B cell (primary cell): ENCODE results near the gene ASTN2. TPM values are rescaled to one million over a fixed set of nuclear protein-coding genes. Genes with fewer than 3 reads are reported as not detected.

Source experiments
- ATAC-seq: fragments of 200-7000 bp; cut with Tn5 transposase; one replicate; pipeline ENCODE4 v1.10.0; 2021; ENCODE audit warnings: low read depth, mild to moderate bottlenecking, moderate number of reproducible peaks, moderate library complexity
- CTCF ChIA-PET: fragments of 350-600 bp; sonication (Branson Sonifier 250); formaldehyde crosslinking; loops from one replicate; lab custom pipeline; 2021; ENCODE audit warnings: antibody characterized with exemption, inconsistent platforms; lab: Charles Lee
- POLR2A ChIA-PET: fragments of 350-600 bp; sonication (Branson Sonifier 250); formaldehyde crosslinking; loops from one replicate; lab custom pipeline; 2021; ENCODE audit warnings: antibody characterized with exemption; lab: Charles Lee
- DNase-seq: peaks from one replicate; pipeline ENCODE4 v3.0.0; 2013
- H2AFZ ChIP-seq: 2 replicates; pipeline ENCODE4 v1.6.1; 2012; ENCODE audit warnings: mild to moderate bottlenecking, low read depth, low read length; ENCODE audit not compliant: insufficient read depth, poor library complexity, severe bottlenecking
- H3K27ac ChIP-seq, 2 donors: 1 replicate in 1 of 2; 2 replicates in 1 of 2; pipeline ENCODE4 v1.5.1; 2012 to 2013; ENCODE audit warnings: low read length in 2 of 2, mild to moderate bottlenecking in 2 of 2, moderate library complexity in 1 of 2
- H3K27me3 ChIP-seq, 4 experiments: fragments of 200-600 bp in 1 of 4; sonication (generic) in 1 of 4; replicated peaks in 1 of 4; 1 replicate in 2 of 4; 2 replicates in 2 of 4; pipeline versions ENCODE4 v1.6.1 to v1.7.0; 2013 to 2016; ENCODE audit warnings: low read length in 3 of 4, mild to moderate bottlenecking in 2 of 4, mixed read lengths in 1 of 4, moderate library complexity in 1 of 4; ENCODE audit not compliant: insufficient read depth in 4 of 4, control insufficient read depth in 3 of 4; ENCODE audit errors: control extremely low read depth in 1 of 4
- H3K36me3 ChIP-seq, 2 experiments: replicated peaks in 1 of 2; 1 replicate in 1 of 2; 2 replicates in 1 of 2; pipeline versions ENCODE4 v1.6.1 to v1.7.1; 2013; ENCODE audit warnings: low read length in 1 of 2; ENCODE audit not compliant: insufficient read depth in 2 of 2, control insufficient read depth in 1 of 2; ENCODE audit errors: control extremely low read depth in 1 of 2, extremely low read depth in 1 of 2
- H3K4me1 ChIP-seq, 2 donors: fragments of 200-600 bp in 1 of 2; sonication (generic) in 1 of 2; 1 replicate in 1 of 2; 2 replicates in 1 of 2; pipeline versions ENCODE4 v1.5.1 to v1.6.1; 2013 to 2017; ENCODE audit warnings: low read length in 2 of 2; ENCODE audit not compliant: control insufficient read depth in 2 of 2, insufficient read depth in 2 of 2
- H3K4me2 ChIP-seq: replicated peaks from 2 replicates; pipeline ENCODE3; 2012; ENCODE audit warnings: mild to moderate bottlenecking, low read depth, low read length; ENCODE audit not compliant: poor library complexity, severe bottlenecking
- H3K4me3 ChIP-seq, 5 experiments: fragments of 200-600 bp in 1 of 5; sonication (generic) in 1 of 5; 1 replicate in 3 of 5; 2 replicates in 2 of 5; pipeline versions ENCODE4 v1.5.1 to v1.7.0; 2011 to 2016; ENCODE audit warnings: low read length in 4 of 5, mild to moderate bottlenecking in 4 of 5, low read depth in 2 of 5, control low read depth in 1 of 5, moderate library complexity in 1 of 5; ENCODE audit not compliant: insufficient read depth in 1 of 5; ENCODE audit errors: control extremely low read depth in 1 of 5, extremely low read depth in 1 of 5
- H3K79me2 ChIP-seq: fragments of 200-600 bp; sonication (generic); one replicate; pipeline ENCODE4 v1.6.0; 2016; ENCODE audit warnings: low read length; ENCODE audit not compliant: control insufficient read depth, insufficient read depth
- H3K9ac ChIP-seq: fragments of 200-600 bp; sonication (generic); 2 replicates; pipeline ENCODE4 v1.6.1; 2017; ENCODE audit warnings: mild to moderate bottlenecking, low read length, moderate library complexity
- H3K9me3 ChIP-seq, 3 donors: one replicate each; pipeline versions ENCODE4 v1.6.1 to v1.7.1; 2013; ENCODE audit warnings: low read length in 2 of 3; ENCODE audit not compliant: control insufficient read depth in 2 of 3, insufficient read depth in 1 of 3; ENCODE audit errors: control extremely low read depth in 1 of 3
- H4K20me1 ChIP-seq: 2 replicates; pipeline ENCODE4 v1.6.0; 2012; ENCODE audit warnings: mild to moderate bottlenecking, low read length; ENCODE audit not compliant: insufficient read depth, control insufficient read depth, poor library complexity, severe bottlenecking
- H3K27ac Mint-ChIP-seq: one replicate; pipeline ENCODE4 v1.8.0; 2021; ENCODE audit warnings: mixed read lengths
- H3K27me3 Mint-ChIP-seq: one replicate; pipeline ENCODE4 v1.8.0; 2021; ENCODE audit warnings: mixed read lengths
- H3K4me1 Mint-ChIP-seq: one replicate; pipeline ENCODE4 v1.8.0; 2021; ENCODE audit warnings: mixed read lengths
- H3K4me3 Mint-ChIP-seq: one replicate; pipeline ENCODE4 v1.8.0; 2021; ENCODE audit warnings: mixed read lengths
- H3K9me3 Mint-ChIP-seq: one replicate; pipeline ENCODE4 v1.8.0; 2022; ENCODE audit warnings: mixed read lengths; ENCODE audit not compliant: insufficient read depth
- EZH2 ChIP-seq: IDR thresholded peaks from 2 replicates; pipeline ENCODE4 v1.6.1; 2012; ENCODE audit warnings: borderline replicate concordance, low read depth, mild to moderate bottlenecking, moderate library complexity, low read length; ENCODE audit not compliant: insufficient read depth, poor library complexity, severe bottlenecking
- WGBS: methylation state at CpG from one replicate; pipeline ENCODE4 v1.1.5; 2013; ENCODE audit warnings: missing lambda C conversion rate; ENCODE audit not compliant: insufficient coverage; 5-methylcytosine and 5-hydroxymethylcytosine counted together
- intact Hi-C: fragments of 100-400 bp; cut with micrococcal nuclease; formaldehyde crosslinking; loops from one replicate; pipeline ENCODE4 v1.10.0; 2022
- polyA plus RNA-seq: library from polyadenylated mRNA; depleted of rRNA; stranded (reverse); fragments of >200 nt; gene quantifications from 2 replicates; pipeline ENCODE4 v1.2.3, GENCODE V29; 2012
- total RNA-seq, 2 donors: library from RNA; stranded (reverse); fragments of 120-200 nt in 1 of 2; gene quantifications; 1 replicate in 1 of 2; 2 replicates in 1 of 2; pipeline versions ENCODE4 v1.2.3 to v1.2.4, GENCODE V29; 2013 to 2022
- TF ChIP-seq, protein P1 (sequence below): fragments of 200-600 bp; IDR thresholded peaks from one replicate; pipeline ENCODE4 v1.8.0; 2022; ENCODE audit warnings: antibody characterized with exemption, mild to moderate bottlenecking

Gene ASTN2
- total and polyA plus RNA-seq, 2 donors (not counting 1 experiment from before 2014, with no cell fraction given), result 1.2 to 3.6 TPM

DNA sequence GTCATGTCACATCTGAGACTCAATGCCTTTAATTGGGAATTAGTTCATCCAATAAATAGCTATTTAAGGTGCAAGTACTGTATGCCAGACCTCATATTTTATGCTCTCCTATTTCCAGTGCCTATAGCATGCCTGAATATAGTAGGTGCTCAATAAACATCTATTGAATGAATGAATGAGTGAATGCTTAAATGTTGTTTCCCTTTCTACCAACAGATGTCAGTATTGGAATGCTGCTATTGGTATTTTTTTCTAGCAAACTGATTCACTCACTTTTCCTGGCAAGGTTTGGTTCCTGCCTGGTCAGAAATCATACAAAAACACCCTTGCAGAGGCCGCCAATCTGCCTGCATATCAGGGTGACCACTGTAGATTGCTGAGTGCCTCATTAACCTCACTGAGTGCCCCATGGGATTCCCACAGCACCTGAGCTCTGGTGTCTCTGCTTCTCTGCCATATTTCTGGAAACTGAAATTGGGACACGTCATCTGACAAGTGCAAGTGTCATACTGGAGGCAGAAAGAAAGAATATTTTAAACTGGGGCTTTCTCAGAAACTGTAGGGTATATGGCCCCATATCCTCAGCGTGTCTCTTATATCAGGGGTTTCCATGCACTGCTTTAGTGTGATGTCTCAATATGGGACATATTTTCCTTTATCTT lies 368.1 kb downstream of the ASTN2 start:
- POLR2A ChIA-PET, result no interaction called here
- intact Hi-C loops, result no loop called here
- no peak overlapping the region for H3K9ac ChIP-seq
- CTCF ChIA-PET, result no interaction called here
- no peaks in the 10 kb centered on the region for H4K20me1 ChIP-seq
- no peaks in the 10 kb centered on the region for H3K79me2 ChIP-seq
- no peak for ATAC-seq
- H3K4me1 ChIP-seq, result no peaks in the 10 kb centered on the region
- H3K9me3 ChIP-seq, result no peaks in the 10 kb centered on the region
- H3K36me3 ChIP-seq, result no peaks in the 10 kb centered on the region
- no peak overlapping the region for H3K4me2 ChIP-seq
- no peaks in the 10 kb centered on the region for H3K9me3 Mint-ChIP-seq
- no peak overlapping the region for H3K4me3 ChIP-seq
- DNase-seq, result no peak
- no peak overlapping the region for H3K4me3 Mint-ChIP-seq
- 90% methylated on average over 2 of the region's 3 CpGs for WGBS
- no peak overlapping the region for H3K27ac Mint-ChIP-seq
- H3K27ac ChIP-seq, result no peak overlapping the region
- H3K27me3 ChIP-seq, result no peaks in the 10 kb centered on the region
- no peaks in the 10 kb centered on the region for H3K27me3 Mint-ChIP-seq
- TF ChIP-seq, protein P1, sequence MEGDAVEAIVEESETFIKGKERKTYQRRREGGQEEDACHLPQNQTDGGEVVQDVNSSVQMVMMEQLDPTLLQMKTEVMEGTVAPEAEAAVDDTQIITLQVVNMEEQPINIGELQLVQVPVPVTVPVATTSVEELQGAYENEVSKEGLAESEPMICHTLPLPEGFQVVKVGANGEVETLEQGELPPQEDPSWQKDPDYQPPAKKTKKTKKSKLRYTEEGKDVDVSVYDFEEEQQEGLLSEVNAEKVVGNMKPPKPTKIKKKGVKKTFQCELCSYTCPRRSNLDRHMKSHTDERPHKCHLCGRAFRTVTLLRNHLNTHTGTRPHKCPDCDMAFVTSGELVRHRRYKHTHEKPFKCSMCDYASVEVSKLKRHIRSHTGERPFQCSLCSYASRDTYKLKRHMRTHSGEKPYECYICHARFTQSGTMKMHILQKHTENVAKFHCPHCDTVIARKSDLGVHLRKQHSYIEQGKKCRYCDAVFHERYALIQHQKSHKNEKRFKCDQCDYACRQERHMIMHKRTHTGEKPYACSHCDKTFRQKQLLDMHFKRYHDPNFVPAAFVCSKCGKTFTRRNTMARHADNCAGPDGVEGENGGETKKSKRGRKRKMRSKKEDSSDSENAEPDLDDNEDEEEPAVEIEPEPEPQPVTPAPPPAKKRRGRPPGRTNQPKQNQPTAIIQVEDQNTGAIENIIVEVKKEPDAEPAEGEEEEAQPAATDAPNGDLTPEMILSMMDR, result no peak
- TF ChIP-seq EZH2, result no peak
- no peak overlapping the region for H2AFZ ChIP-seq
- H3K4me1 Mint-ChIP-seq, result no peaks in the 10 kb centered on the region

- no peak overlapping the region for H3K27ac ChIP-seq
- H3K4me2 ChIP-seq, result no peak overlapping the region
- Mint-ChIP-seq H3K4me3 (no peak overlapping the region), H3K27me3 (no peaks in the 10 kb centered on the region), H3K4me1 (no peaks in the 10 kb centered on the region), H3K9me3 (no peaks in the 10 kb centered on the region), H3K27ac (no peak overlapping the region)
- POLR2A ChIA-PET, result no interaction called here
- intact Hi-C loops, result no loop called here
- CTCF ChIA-PET, result no interaction called here
- no peaks in the 10 kb centered on the region for H4K20me1 ChIP-seq
- TF ChIP-seq, protein P1, result no peak
- no peak for TF ChIP-seq EZH2
- ATAC-seq (no peak), DNase-seq (no peak)
- no peaks in the 10 kb centered on the region for H3K4me1 ChIP-seq
- no peak overlapping the region for H3K9ac ChIP-seq
- no peaks in the 10 kb centered on the region for H3K36me3 ChIP-seq
- no peak overlapping the region for H3K4me3 ChIP-seq
- H2AFZ ChIP-seq, result no peak overlapping the region
- H3K9me3 ChIP-seq, result no peaks in the 10 kb centered on the region
- H3K79me2 ChIP-seq, result no peaks in the 10 kb centered on the region
- 61% methylated on average over 3 of the region's 4 CpGs for WGBS
- H3K27me3 ChIP-seq, result no peaks in the 10 kb centered on the region
These were observed 370.6 kb downstream of the ASTN2 start for GRCh38 chr9:117044241-117044640.
